ENCODE data around the gene TMEM43.
A peak's percentile ranks its signal among the peaks of the same experiment; 100 is the strongest.

The TMEM43 gene

DNA sequence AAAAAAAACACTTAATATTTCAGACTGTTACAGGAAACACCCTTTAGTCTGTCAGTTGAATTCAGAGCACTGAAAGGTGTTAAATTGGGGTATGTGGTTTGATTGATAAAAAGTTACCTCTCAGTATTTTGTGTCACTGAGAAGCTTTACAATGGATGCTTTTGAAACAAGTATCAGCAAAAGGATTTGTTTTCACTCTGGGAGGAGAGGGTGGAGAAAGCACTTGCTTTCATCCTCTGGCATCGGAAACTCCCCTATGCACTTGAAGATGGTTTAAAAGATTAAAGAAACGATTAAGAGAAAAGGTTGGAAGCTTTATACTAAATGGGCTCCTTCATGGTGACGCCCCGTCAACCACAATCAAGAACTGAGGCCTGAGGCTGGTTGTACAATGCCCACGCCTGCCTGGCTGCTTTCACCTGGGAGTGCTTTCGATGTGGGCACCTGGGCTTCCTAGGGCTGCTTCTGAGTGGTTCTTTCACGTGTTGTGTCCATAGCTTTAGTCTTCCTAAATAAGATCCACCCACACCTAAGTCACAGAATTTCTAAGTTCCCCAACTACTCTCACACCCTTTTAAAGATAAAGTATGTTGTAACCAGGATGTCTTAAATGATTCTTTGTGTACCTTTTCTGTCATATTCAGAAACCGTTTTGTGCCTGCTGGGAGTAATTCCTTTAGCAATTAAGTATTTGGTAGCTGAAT lies 17.9 kb downstream of the TMEM43 start:
- DNase-seq (ENCODE audit: insufficient read length, low spot score), result no peak
- no peak for TF ChIP-seq SPI1 (IDR thresholded peaks at IDR 0.05; ENCODE audit: low read depth, low read length)
- no peak for TF ChIP-seq PAX5 (IDR thresholded peaks at IDR 0.05; ENCODE audit: insufficient read depth, low read length, severe bottlenecking)
- TF ChIP-seq POU2F2 (IDR thresholded peaks at IDR 0.05; ENCODE audit: low read depth, low read length), result no peak
- TF ChIP-seq POLR2AphosphoS5 (IDR thresholded peaks at IDR 0.05; ENCODE audit: low read depth, low read length), result no peak
- no peak for TF ChIP-seq POLR2A (IDR thresholded peaks at IDR 0.05; ENCODE audit: low read depth, low read length)
- TF ChIP-seq TAF1 (IDR thresholded peaks at IDR 0.05; ENCODE audit: low read depth, low read length), result no peak
- FAIRE-seq, result no peak

DNA sequence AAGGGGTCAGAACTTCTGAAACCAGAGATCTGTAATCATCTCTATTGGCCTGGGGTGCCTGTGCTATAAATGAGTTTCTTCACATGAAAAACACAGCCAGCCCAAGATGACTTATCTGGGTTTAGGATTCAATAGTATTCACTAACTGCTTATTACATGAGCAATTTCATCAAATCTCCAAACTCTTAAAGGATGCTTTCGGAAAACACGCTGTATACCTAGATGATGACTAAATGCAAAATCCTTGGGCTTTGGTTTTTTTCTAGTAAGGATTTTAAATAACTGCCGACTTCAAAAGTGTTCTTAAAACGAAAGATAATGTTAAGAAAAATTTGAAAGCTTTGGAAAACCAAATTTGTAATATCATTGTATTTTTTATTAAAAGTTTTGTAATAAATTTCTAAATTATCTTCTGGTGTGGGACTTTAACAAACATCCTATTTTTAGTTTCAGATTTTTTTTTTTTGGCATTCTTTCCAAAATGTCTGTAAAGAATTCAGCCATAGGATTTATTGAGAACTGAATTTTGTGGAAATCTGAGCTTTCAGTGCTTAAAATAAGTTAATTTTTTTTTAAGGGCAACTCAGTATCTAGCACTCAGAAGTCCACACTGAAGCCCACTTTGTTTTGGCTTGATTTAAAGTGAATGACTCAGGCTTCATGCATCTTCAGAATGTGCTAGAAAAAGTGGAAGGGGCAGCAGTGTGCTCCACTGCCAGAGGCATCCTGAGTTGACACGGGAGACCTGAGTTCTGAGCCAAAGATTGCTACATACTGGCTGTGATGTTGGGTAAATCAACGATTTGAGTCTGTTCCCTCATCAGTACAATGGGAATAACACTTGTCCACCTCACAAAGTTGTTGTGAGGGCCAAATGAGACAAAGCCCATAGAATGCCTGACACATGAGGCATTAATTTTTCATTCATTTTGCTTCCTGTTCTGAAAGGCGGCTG lies 18.7 kb downstream of the TMEM43 start:
- peak; percentile 63 for FAIRE-seq

DNA sequence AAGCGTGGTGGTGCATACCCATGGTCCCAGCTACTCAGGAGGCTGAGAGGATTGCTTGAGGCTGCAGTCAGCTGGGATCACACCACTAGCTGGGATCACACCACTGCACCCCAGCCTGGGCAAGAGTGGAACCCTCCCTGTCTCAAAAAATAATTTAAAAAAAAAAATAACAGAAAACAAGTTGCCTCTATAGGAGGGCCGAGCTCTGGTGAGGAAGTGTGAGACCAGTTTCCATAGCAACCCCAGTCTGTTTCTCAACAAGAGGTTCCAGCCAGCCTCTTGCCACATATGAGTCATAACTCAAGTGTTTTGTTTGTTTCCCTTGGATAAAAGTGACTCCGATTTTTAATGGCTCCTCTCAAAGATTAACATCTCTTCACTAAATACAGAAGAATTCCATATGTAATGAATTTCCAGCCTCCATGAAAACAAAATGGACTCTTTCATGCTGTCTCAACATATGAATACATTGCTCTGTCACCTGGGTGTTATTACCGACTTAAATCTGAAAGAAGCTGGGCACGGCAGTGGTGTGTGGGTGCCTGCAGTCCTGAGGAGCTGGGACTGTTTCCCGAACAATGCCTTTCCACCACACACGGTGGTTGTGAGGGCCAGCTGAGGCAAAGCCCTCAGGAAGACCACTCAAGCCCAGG lies 19.7 kb downstream of the TMEM43 start:
- DNase-seq (ENCODE audit: insufficient read length, low spot score) (peak; percentile 85), FAIRE-seq (peak; percentile 71)
- TF ChIP-seq PAX5 (IDR thresholded peaks at IDR 0.05; ENCODE audit: insufficient read depth, low read length, severe bottlenecking), result no peak
- no peak for TF ChIP-seq POLR2AphosphoS5 (IDR thresholded peaks at IDR 0.05; ENCODE audit: low read depth, low read length)
- peak; percentile 89 for TF ChIP-seq SPI1 (IDR thresholded peaks at IDR 0.05; ENCODE audit: low read depth, low read length)
- TF ChIP-seq TAF1 (IDR thresholded peaks at IDR 0.05; ENCODE audit: low read depth, low read length), result no peak
- TF ChIP-seq POU2F2 (IDR thresholded peaks at IDR 0.05; ENCODE audit: low read depth, low read length), result 0 out of 2 replicates have a peak, but pooled peaks have one; percentile 42
- no peak for TF ChIP-seq POLR2A (IDR thresholded peaks at IDR 0.05; ENCODE audit: low read depth, low read length)

More for the DNA sequence above, 18.7 kb downstream of the TMEM43 start:
- DNase-seq (ENCODE audit: insufficient read length, low spot score), result no peak
- TF ChIP-seq TAF1 (IDR thresholded peaks at IDR 0.05; ENCODE audit: low read depth, low read length) (no peak), PAX5 (IDR thresholded peaks at IDR 0.05; ENCODE audit: insufficient read depth, low read length, severe bottlenecking) (no peak), POLR2A (IDR thresholded peaks at IDR 0.05; ENCODE audit: low read depth, low read length) (no peak; the same call in 1 of the 2 replicates), POU2F2 (IDR thresholded peaks at IDR 0.05; ENCODE audit: low read depth, low read length) (no peak), POLR2AphosphoS5 (IDR thresholded peaks at IDR 0.05; ENCODE audit: low read depth, low read length) (no peak), SPI1 (IDR thresholded peaks at IDR 0.05; ENCODE audit: low read depth, low read length) (no peak)

DNA sequence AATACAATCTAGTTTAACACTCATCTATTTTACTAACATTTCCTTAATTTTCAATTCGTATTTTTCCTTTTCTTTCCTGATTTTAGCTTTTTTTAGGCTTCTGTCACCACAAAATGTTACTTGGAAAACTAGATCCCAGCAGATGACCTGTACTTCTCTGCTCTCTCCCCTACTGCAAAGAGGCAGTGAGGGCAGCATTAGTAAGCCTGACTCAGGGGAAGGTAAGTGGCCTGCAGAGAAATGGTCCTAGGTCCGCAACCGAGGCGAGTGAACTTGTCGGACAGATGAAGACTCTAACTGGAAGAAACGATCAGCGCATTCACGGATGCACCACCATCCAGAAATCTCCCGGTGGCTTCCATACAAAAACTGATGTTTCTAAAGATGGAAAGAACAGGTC lies 20.4 kb downstream of the TMEM43 start:
- TF ChIP-seq POU2F2 (IDR thresholded peaks at IDR 0.05; ENCODE audit: low read depth, low read length) (no peak), PAX5 (IDR thresholded peaks at IDR 0.05; ENCODE audit: insufficient read depth, low read length, severe bottlenecking) (no peak), POLR2AphosphoS5 (IDR thresholded peaks at IDR 0.05; ENCODE audit: low read depth, low read length) (no peak)
- FAIRE-seq (no peak), DNase-seq (ENCODE audit: insufficient read length, low spot score) (no peak)

DNA sequence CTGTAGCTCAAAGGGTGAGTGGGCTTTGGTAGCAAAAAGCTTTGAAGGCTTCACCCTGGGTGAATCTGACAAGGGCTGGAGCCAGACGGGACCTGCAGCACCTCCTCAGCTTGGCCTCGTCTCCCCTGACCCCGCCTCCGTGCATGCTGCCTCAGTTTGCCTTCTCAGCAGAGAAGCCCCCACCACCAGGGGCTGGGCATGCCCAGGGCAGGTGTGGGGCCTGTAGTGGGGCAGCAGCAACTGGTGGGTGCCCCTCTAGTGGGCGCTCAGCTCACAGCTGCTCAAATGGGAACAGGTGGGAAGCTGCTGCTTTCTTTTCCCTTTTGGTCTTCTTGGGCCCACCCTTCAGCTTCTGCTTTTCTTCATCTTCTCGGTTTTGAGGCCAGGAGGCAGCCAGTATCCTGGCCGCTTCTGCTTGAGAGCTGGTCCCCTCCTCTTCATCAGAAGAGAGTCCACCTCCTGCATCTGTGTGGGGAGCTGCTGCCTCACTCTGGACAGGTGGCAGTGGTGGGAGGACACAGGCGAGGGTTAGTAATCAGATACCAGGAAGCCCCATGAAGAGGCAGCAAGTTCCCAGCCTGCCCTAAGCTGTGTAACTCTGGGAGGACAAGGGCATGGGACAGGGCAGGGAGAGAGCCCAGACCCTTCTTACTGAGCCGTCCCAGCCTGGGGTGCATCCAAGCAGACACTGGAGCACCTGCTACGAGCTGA lies 21.0 kb downstream of the TMEM43 start:
- no peak for FAIRE-seq

DNA sequence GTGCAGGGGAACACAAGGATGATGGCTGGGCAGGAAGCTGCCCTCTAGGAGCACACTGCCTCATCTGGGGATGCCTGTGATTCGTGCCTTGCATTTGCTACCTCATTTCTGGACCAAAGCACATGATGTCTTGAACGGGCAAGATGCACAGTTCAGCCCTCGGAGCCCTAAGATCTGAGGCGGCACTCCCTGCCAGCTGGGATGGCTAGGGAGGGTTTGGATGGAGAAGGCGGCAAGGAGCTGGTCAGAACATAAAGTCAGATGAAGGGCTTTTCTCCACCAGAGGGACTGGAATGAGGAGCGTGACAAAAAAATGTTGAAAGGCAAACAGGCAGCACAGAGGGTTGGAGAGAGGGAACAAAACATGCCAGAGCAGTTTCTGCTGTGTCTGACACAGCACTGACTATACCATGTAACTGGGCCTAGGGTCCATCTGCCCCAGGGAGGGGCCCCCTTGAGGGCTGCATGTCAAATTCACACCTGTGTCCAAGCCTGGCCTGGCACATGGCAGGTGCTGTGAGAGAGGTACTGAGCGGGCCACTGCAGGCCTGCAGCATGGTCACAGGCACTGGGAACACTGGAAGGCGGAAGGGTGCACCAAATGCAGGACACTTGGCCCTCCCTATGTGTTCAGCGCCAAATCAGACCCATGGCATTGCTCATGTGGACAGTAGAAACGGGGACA lies 21.7 kb downstream of the TMEM43 start:
- FAIRE-seq (no peak), DNase-seq (ENCODE audit: insufficient read length, low spot score) (no peak)
- no peak for TF ChIP-seq POLR2A (IDR thresholded peaks at IDR 0.05; ENCODE audit: low read depth, low read length)
- TF ChIP-seq SPI1 (IDR thresholded peaks at IDR 0.05; ENCODE audit: low read depth, low read length), result no peak
- no peak for TF ChIP-seq POLR2AphosphoS5 (IDR thresholded peaks at IDR 0.05; ENCODE audit: low read depth, low read length)
- TF ChIP-seq TAF1 (IDR thresholded peaks at IDR 0.05; ENCODE audit: low read depth, low read length), result no peak
- TF ChIP-seq POU2F2 (IDR thresholded peaks at IDR 0.05; ENCODE audit: low read depth, low read length), result no peak
- TF ChIP-seq PAX5 (IDR thresholded peaks at IDR 0.05; ENCODE audit: insufficient read depth, low read length, severe bottlenecking), result no peak

More for the DNA sequence above, 21.0 kb downstream of the TMEM43 start:
- DNase-seq (ENCODE audit: insufficient read length, low spot score), result no peak
- no peak for TF ChIP-seq TAF1 (IDR thresholded peaks at IDR 0.05; ENCODE audit: low read depth, low read length)
- TF ChIP-seq POU2F2 (IDR thresholded peaks at IDR 0.05; ENCODE audit: low read depth, low read length), result no peak
- no peak for TF ChIP-seq PAX5 (IDR thresholded peaks at IDR 0.05; ENCODE audit: insufficient read depth, low read length, severe bottlenecking)
- TF ChIP-seq SPI1 (IDR thresholded peaks at IDR 0.05; ENCODE audit: low read depth, low read length), result no peak
- TF ChIP-seq POLR2A (IDR thresholded peaks at IDR 0.05; ENCODE audit: low read depth, low read length), result no peak
- no peak for TF ChIP-seq POLR2AphosphoS5 (IDR thresholded peaks at IDR 0.05; ENCODE audit: low read depth, low read length)

DNA sequence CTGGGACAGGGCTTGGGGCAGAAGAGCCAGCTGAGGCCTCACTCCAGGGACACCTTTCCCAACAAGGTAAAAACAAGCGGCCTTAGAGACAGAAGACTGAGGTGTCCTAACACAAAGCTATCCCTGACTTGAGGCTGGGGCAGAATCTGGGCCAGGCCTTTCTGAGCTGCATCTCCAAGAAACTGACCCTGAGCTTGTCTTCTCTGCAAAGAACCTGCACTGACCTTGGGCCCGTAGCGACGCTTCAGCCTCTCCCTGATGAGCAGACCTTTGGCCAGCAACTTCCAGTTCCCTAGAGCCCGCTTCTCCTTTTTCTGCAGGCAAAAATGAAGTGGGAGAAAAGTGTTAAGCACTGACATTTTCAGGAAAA lies 22.2 kb downstream of the TMEM43 start:
- DNase-seq (ENCODE audit: insufficient read length, low spot score) (no peak), FAIRE-seq (no peak)
- no peak for TF ChIP-seq PAX5 (IDR thresholded peaks at IDR 0.05; ENCODE audit: insufficient read depth, low read length, severe bottlenecking)

DNA sequence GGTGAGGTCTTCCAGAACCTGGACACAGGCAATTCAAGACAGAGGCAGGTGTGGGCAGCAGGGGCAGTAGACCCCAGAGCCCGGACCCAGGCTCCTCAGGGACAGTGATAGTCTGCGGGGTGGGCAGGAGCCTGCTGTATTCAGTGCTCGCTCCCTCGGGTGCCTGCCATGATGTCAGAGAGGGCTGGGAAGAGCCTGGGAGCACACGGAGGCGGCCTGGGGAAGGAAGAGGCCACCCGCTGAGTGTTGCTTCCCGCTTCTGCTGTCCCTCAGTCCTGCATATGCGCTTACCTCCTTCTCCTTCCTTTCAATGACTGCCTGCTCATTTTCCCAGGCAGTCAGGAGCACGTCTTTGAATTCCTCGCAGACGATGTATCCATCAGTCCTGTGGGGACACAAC lies 22.8 kb downstream of the TMEM43 start:
- FAIRE-seq, result no peak
- TF ChIP-seq POLR2A (IDR thresholded peaks at IDR 0.05; ENCODE audit: low read depth, low read length) (no peak), POLR2AphosphoS5 (IDR thresholded peaks at IDR 0.05; ENCODE audit: low read depth, low read length) (no peak), TAF1 (IDR thresholded peaks at IDR 0.05; ENCODE audit: low read depth, low read length) (no peak), POU2F2 (IDR thresholded peaks at IDR 0.05; ENCODE audit: low read depth, low read length) (no peak), SPI1 (IDR thresholded peaks at IDR 0.05; ENCODE audit: low read depth, low read length) (no peak), PAX5 (IDR thresholded peaks at IDR 0.05; ENCODE audit: insufficient read depth, low read length, severe bottlenecking) (no peak)
- DNase-seq (ENCODE audit: insufficient read length, low spot score), result no peak
